GM19395 (cell line): ENCODE measurements around the gene ARHGEF25.
"Not testable (repeated sequence)": the region's sequence is repeated elsewhere in the genome, so short reads cannot be mapped to it uniquely, and the experiment has no call there.

ENCODE experiments used
- ATAC-seq: cut with Tn5 transposase; IDR thresholded peaks from one replicate; pipeline ENCODE4 v1.9.1; 2021; ENCODE audit warnings: mild to moderate bottlenecking, moderate library complexity; ENCODE audit not compliant: unreplicated experiment

Gene ARHGEF25

GRCh38 chr12:57584690-57585089 is 26.5 kb upstream of the ARHGEF25 start:
- ATAC-seq = no peak

- ATAC-seq = no peak
Measured at GRCh38 chr12:57585156-57585555, 26.1 kb upstream of the ARHGEF25 start.

GRCh38 chr12:57586128-57586527 is 25.1 kb upstream of the ARHGEF25 start:
- ATAC-seq = no peak

GRCh38 chr12:57586832-57587429 is 24.3 kb upstream of the ARHGEF25 start:
- ATAC-seq = no peak

GRCh38 chr12:57588951-57589610 is 22.2 kb upstream of the ARHGEF25 start:
- not testable (repeated sequence) for ATAC-seq

GRCh38 chr12:57590479-57590863 is 20.8 kb upstream of the ARHGEF25 start:
- peak; percentile 12 for ATAC-seq

GRCh38 chr12:57590864-57591781 is 20.1 kb upstream of the ARHGEF25 start, which contains the start of gene PIP4K2C:
Gene PIP4K2C (plus strand): TSS chr12:57591192. CDS start chr12:57591290, 98 bp downstream.
- ATAC-seq = peak; percentile 92

- ATAC-seq = no peak
Measured at GRCh38 chr12:57591782-57592325, 19.4 kb upstream of the ARHGEF25 start.

- no peak for ATAC-seq
Measured at GRCh38 chr12:57592551-57593165, 18.6 kb upstream of the ARHGEF25 start.

GRCh38 chr12:57593187-57593586 is 18.0 kb upstream of the ARHGEF25 start:
- no peak for ATAC-seq

GRCh38 chr12:57600395-57600794 is 10.8 kb upstream of the ARHGEF25 start:
- ATAC-seq = no peak

GRCh38 chr12:57602544-57602943 is 8.7 kb upstream of the ARHGEF25 start:
- no peak for ATAC-seq

GRCh38 chr12:57603324-57603723 is 7.9 kb upstream of the ARHGEF25 start:
- ATAC-seq = no peak

GRCh38 chr12:57603815-57604453 is 7.3 kb upstream of the ARHGEF25 start:
- ATAC-seq = no peak

GRCh38 chr12:57604454-57604991 is 6.7 kb upstream of the ARHGEF25 start, which contains the start of gene DTX3:
Gene DTX3 (plus strand): TSS chr12:57604824. CDS start chr12:57606518, 1,694 bp downstream.
- peak; percentile 55 for ATAC-seq

- peak; percentile 34 for ATAC-seq
Measured at GRCh38 chr12:57604992-57605810, 6.0 kb upstream of the ARHGEF25 start.

GRCh38 chr12:57605811-57606311 is 5.4 kb upstream of the ARHGEF25 start:
- no peak for ATAC-seq

- no peak for ATAC-seq
Measured at GRCh38 chr12:57606399-57606798, 4.8 kb upstream of the ARHGEF25 start.

- no peak for ATAC-seq
Measured at GRCh38 chr12:57606821-57607220, 4.4 kb upstream of the ARHGEF25 start.
